ENCODE results near the gene TATDN2.

DNA sequence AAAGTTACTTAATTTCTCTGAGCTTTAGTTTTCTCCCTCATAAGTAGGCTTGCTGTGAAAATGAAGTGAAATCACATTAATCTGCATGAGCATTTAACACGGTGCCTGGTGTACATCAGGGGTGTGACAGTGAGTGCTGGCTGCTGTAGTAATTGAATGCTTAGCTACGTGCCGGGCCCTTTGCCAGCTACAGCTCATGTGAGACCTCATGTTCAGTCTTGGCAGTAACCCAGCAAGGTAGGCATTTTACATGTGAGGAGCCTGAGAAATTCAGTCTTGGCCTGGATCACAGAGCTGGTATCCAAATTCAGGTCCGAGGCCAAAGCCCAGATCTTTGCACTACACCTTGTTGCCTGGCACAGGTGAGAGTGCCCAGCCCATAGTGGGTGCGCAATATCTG lies 35.4 kb downstream of the TATDN2 start:
- no peak for TF ChIP-seq POLR2AphosphoS5 (IDR thresholded peaks at IDR 0.05; ENCODE audit: insufficient read depth, low read depth, low read length)
- TF ChIP-seq, protein P1, sequence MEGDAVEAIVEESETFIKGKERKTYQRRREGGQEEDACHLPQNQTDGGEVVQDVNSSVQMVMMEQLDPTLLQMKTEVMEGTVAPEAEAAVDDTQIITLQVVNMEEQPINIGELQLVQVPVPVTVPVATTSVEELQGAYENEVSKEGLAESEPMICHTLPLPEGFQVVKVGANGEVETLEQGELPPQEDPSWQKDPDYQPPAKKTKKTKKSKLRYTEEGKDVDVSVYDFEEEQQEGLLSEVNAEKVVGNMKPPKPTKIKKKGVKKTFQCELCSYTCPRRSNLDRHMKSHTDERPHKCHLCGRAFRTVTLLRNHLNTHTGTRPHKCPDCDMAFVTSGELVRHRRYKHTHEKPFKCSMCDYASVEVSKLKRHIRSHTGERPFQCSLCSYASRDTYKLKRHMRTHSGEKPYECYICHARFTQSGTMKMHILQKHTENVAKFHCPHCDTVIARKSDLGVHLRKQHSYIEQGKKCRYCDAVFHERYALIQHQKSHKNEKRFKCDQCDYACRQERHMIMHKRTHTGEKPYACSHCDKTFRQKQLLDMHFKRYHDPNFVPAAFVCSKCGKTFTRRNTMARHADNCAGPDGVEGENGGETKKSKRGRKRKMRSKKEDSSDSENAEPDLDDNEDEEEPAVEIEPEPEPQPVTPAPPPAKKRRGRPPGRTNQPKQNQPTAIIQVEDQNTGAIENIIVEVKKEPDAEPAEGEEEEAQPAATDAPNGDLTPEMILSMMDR (IDR thresholded peaks at IDR 0.05; ENCODE audit: extremely low read depth in 1 of 2, insufficient read depth in 1 of 2, low read depth in 1 of 2, low read length in 2 of 2) = no peak
